SU-DHL-6 (cell line): ENCODE measurements around the gene ELF4.

Experiments used
- CTCF ChIP-seq: fragments of 200-600 bp; sonication (generic); IDR thresholded peaks from one replicate; pipeline ENCODE4 v1.5.1; 2017; ENCODE audit warnings: antibody characterized with exemption, mild to moderate bottlenecking, low read length, moderate library complexity; ENCODE audit not compliant: insufficient read depth, poor library complexity, severe bottlenecking
- EZH2phosphoT487 ChIP-seq: fragments of 200-600 bp; sonication (generic), shearing (Covaris generic); conservative IDR thresholded peaks from 2 replicates; pipeline ENCODE4 v1.6.1; 2018; ENCODE audit warnings: mild to moderate bottlenecking, antibody characterized with exemption, low read length, moderate library complexity, mixed read lengths

GRCh38 chrX:130039847-130040246 is 70.5 kb downstream of the ELF4 start:
- TF ChIP-seq CTCF (no peak), EZH2phosphoT487 (no peak)
